GM03348 (cell line): Measurements from ENCODE around the gene MED16.
"Not testable (repeated sequence)": the region's sequence is repeated elsewhere in the genome, so short reads cannot be mapped to it uniquely, and the experiment has no call there.

Experiments
- DNase-seq: peaks from one replicate; pipeline ENCODE4 v3.0.0; 2012; ENCODE audit warnings: low spot score

Gene MED16

GRCh38 chr19:907183-907853 lies 14.3 kb upstream of the MED16 start:
- DNase-seq: no peak

- no peak for DNase-seq
These were observed 13.5 kb upstream of the MED16 start for GRCh38 chr19:906480-906879.

GRCh38 chr19:904545-904944 lies 11.6 kb upstream of the MED16 start:
- DNase-seq: no peak

- no peak for DNase-seq
These were observed 10.3 kb upstream of the MED16 start for GRCh38 chr19:903266-903797.

- no peak for DNase-seq
These were observed 9.6 kb upstream of the MED16 start for GRCh38 chr19:902446-903226.

GRCh38 chr19:902093-902370 lies 9.0 kb upstream of the MED16 start:
- no peak for DNase-seq

GRCh38 chr19:901216-902092 lies 8.5 kb upstream of the MED16 start:
- DNase-seq: no peak

- DNase-seq: peak; percentile 46
These were observed 7.5 kb upstream of the MED16 start for GRCh38 chr19:900302-901111.

GRCh38 chr19:900043-900301 lies 7.0 kb upstream of the MED16 start:
- DNase-seq: no peak

GRCh38 chr19:899336-900042 lies 6.5 kb upstream of the MED16 start:
- no peak for DNase-seq

GRCh38 chr19:898663-899062 lies 5.7 kb upstream of the MED16 start:
- no peak for DNase-seq

- DNase-seq: no peak
These were observed 4.6 kb upstream of the MED16 start for GRCh38 chr19:897442-898039.

GRCh38 chr19:896999-897398 lies 4.0 kb upstream of the MED16 start:
- DNase-seq: no peak

GRCh38 chr19:896434-896833 lies 3.4 kb upstream of the MED16 start:
- DNase-seq: no peak

GRCh38 chr19:892243-892893 lies 619 bp downstream of the MED16 start:
- DNase-seq: peak; percentile 62

GRCh38 chr19:891421-892200 lies 1.4 kb downstream of the MED16 start:
- not testable (repeated sequence) for DNase-seq

- DNase-seq: no peak
These were observed 2.2 kb downstream of the MED16 start for GRCh38 chr19:890831-891230.

- no peak for DNase-seq
These were observed 3.2 kb downstream of the MED16 start for GRCh38 chr19:889662-890295.
